H9 (cell line): ENCODE data around the gene ADORA2B. TPM values are rescaled to one million over a fixed set of nuclear protein-coding genes. Genes with fewer than 3 reads are reported as not detected.
A peak's percentile ranks its signal among the peaks of the same experiment; 100 is the strongest.

Experiments
- DNase-seq: peaks from one replicate; pipeline ENCODE4 v3.0.0-alpha.2; 2017
- H2AFZ ChIP-seq: one replicate; pipeline ENCODE4 v1.6.1; 2013; ENCODE audit warnings: mild to moderate bottlenecking, low read length, control low read depth, moderate library complexity
- H2AK5ac ChIP-seq: 2 replicates; pipeline ENCODE4 v1.6.1; 2013; ENCODE audit warnings: low read length, control low read depth, mixed read lengths; ENCODE audit not compliant: insufficient read length
- H2BK120ac ChIP-seq: one replicate; pipeline ENCODE4 v1.6.1; 2013; ENCODE audit warnings: low read depth, mild to moderate bottlenecking, low read length, control low read depth, inconsistent platforms; ENCODE audit not compliant: poor library complexity, severe bottlenecking
- H2BK12ac ChIP-seq: 2 replicates; pipeline ENCODE4 v1.6.1; 2013; ENCODE audit warnings: low read length, control low read depth, mixed read lengths, low read depth; ENCODE audit not compliant: insufficient read length
- H2BK15ac ChIP-seq: 2 replicates; pipeline ENCODE4 v1.6.1; 2013; ENCODE audit warnings: low read depth, low read length, control low read depth
- H2BK20ac ChIP-seq: one replicate; pipeline ENCODE4 v1.6.1; 2013; ENCODE audit warnings: low read depth, mild to moderate bottlenecking, low read length, control low read depth, inconsistent platforms; ENCODE audit not compliant: poor library complexity, severe bottlenecking
- H2BK5ac ChIP-seq: 2 replicates; pipeline ENCODE4 v1.6.1; 2013; ENCODE audit warnings: low read length, control low read depth, mixed read lengths; ENCODE audit not compliant: insufficient read length
- H3K14ac ChIP-seq: 2 replicates; pipeline ENCODE4 v1.6.1; 2013; ENCODE audit warnings: low read length, control low read depth; ENCODE audit not compliant: insufficient read depth
- H3K18ac ChIP-seq: 2 replicates; pipeline ENCODE4 v1.6.1; 2013; ENCODE audit warnings: low read depth, mild to moderate bottlenecking, mixed read lengths, low read length, control low read depth; ENCODE audit not compliant: insufficient read length
- H3K23ac ChIP-seq: 2 replicates; pipeline ENCODE4 v1.6.1; 2013; ENCODE audit warnings: low read length, control low read depth, mixed read lengths, low read depth; ENCODE audit not compliant: insufficient read length
- H3K23me2 ChIP-seq: 2 replicates; pipeline ENCODE4 v1.6.1; 2013; ENCODE audit warnings: low read depth, mild to moderate bottlenecking, mixed read lengths, low read length, control low read depth; ENCODE audit not compliant: insufficient read length, poor library complexity, severe bottlenecking
- H3K27ac ChIP-seq: 2 replicates; pipeline ENCODE4 v1.5.1; 2013; ENCODE audit warnings: low read length, control low read depth, mixed read lengths, low read depth; ENCODE audit not compliant: insufficient read length
- H3K27me3 ChIP-seq: 2 replicates; pipeline ENCODE4 v1.6.1; 2013; ENCODE audit warnings: low read length, control low read depth, inconsistent platforms; ENCODE audit not compliant: insufficient read depth
- H3K4ac ChIP-seq: 2 replicates; pipeline ENCODE4 v1.6.1; 2013; ENCODE audit warnings: low read depth, mild to moderate bottlenecking, control low read depth, inconsistent platforms, low read length, moderate library complexity
- H3K4me1 ChIP-seq: 2 replicates; pipeline ENCODE4 v1.6.1; 2013; ENCODE audit warnings: low read length, control low read depth, inconsistent platforms; ENCODE audit not compliant: insufficient read depth
- H3K4me2 ChIP-seq: 2 replicates; pipeline ENCODE4 v1.6.1; 2013; ENCODE audit warnings: low read length, control low read depth, mixed read lengths; ENCODE audit not compliant: insufficient read length, insufficient read depth
- H3K56ac ChIP-seq: 2 replicates; pipeline ENCODE4 v1.6.1; 2013; ENCODE audit warnings: low read depth, mild to moderate bottlenecking, mixed read lengths, low read length, control low read depth; ENCODE audit not compliant: insufficient read length
- H3K79me1 ChIP-seq: 2 replicates; pipeline ENCODE4 v1.6.1; 2013; ENCODE audit warnings: low read depth, mild to moderate bottlenecking, moderate library complexity, low read length, control low read depth, inconsistent platforms; ENCODE audit not compliant: insufficient read depth, poor library complexity, severe bottlenecking
- H3K79me2 ChIP-seq: 2 replicates; pipeline ENCODE4 v1.6.1; 2013; ENCODE audit warnings: low read length, control low read depth, inconsistent platforms; ENCODE audit not compliant: insufficient read depth
- H3K9ac ChIP-seq: 2 replicates; pipeline ENCODE4 v1.6.1; 2013; ENCODE audit warnings: low read length, control low read depth, mixed read lengths; ENCODE audit not compliant: insufficient read length; ENCODE audit errors: extremely low read depth
- H3K9me3 ChIP-seq: one replicate; pipeline ENCODE4 v1.6.1; 2013; ENCODE audit warnings: low read depth, low read length, inconsistent platforms; ENCODE audit not compliant: control insufficient read depth
- H3T11ph ChIP-seq: one replicate; pipeline ENCODE4 v1.6.1; 2013; ENCODE audit warnings: mild to moderate bottlenecking, low read length, control low read depth, inconsistent platforms
- H4K20me1 ChIP-seq: one replicate; pipeline ENCODE4 v1.6.1; 2013; ENCODE audit not compliant: control insufficient read depth, insufficient read length, insufficient read depth
- H4K5ac ChIP-seq: 2 replicates; pipeline ENCODE4 v1.6.1; 2013; ENCODE audit warnings: low read depth, mild to moderate bottlenecking, mixed read lengths, low read length, control low read depth; ENCODE audit not compliant: insufficient read length
- H4K8ac ChIP-seq: replicated peaks from 2 replicates; pipeline ENCODE4 v1.6.1; 2013; ENCODE audit warnings: low read length, control low read depth, mixed read lengths, low read depth; ENCODE audit not compliant: insufficient read length
- H4K91ac ChIP-seq: 2 replicates; pipeline ENCODE4 v1.6.1; 2013; ENCODE audit warnings: low read depth, mild to moderate bottlenecking, moderate library complexity, mixed read lengths, low read length, control low read depth; ENCODE audit not compliant: insufficient read length
- H3K27ac Mint-ChIP-seq, 3 experiments: 2 replicates in 2 of 3; 3 replicates in 1 of 3; pipeline ENCODE4 v1.8.0; 2020 to 2021; ENCODE audit warnings: mixed read lengths in 3 of 3, mild to moderate bottlenecking in 1 of 3, moderate library complexity in 1 of 3
- H3K27me3 Mint-ChIP-seq: 2 replicates; pipeline ENCODE4 v1.8.0; 2021; ENCODE audit warnings: low read depth, mild to moderate bottlenecking, moderate library complexity, mixed read lengths
- H3K36me3 Mint-ChIP-seq, 3 experiments: 2 replicates in 2 of 3; 3 replicates in 1 of 3; pipeline ENCODE4 v1.8.0; 2020 to 2021; ENCODE audit warnings: low read depth in 3 of 3, mixed read lengths in 3 of 3; ENCODE audit not compliant: insufficient read depth in 1 of 3
- H3K4me1 Mint-ChIP-seq, 2 experiments: 2 replicates each; pipeline ENCODE4 v1.8.0; 2020; ENCODE audit warnings: mixed read lengths in 2 of 2
- H3K4me3 Mint-ChIP-seq, 2 experiments: 2 replicates in 1 of 2; 3 replicates in 1 of 2; pipeline ENCODE4 v1.8.0; 2020 to 2021; ENCODE audit warnings: mild to moderate bottlenecking in 2 of 2, mixed read lengths in 2 of 2, moderate library complexity in 1 of 2
- H3K9me3 Mint-ChIP-seq, 2 experiments: 2 replicates in 1 of 2; 3 replicates in 1 of 2; pipeline ENCODE4 v1.8.0; 2020; ENCODE audit warnings: mild to moderate bottlenecking in 2 of 2, mixed read lengths in 2 of 2, moderate library complexity in 1 of 2
- whole genome bisulfite sequencing: extraction: QIAGEN DNeasy Blood & Tissue Kit; methylation state at CpG from one replicate; pipeline ENCODE4 v1.1.7; 2013; ENCODE audit warnings: missing lambda C conversion rate, low lambda C conversion rate, mixed read lengths; ENCODE audit not compliant: insufficient read length; ENCODE audit errors: extremely low coverage; 5-methylcytosine and 5-hydroxymethylcytosine counted together
- total RNA-seq: library from RNA; stranded (reverse); gene quantifications from 2 replicates; pipeline ENCODE4 v1.2.1, GENCODE V29; 2021
- TF ChIP-seq, protein P1 (sequence below): fragments of 200-600 bp; sonication (generic); conservative IDR thresholded peaks from 3 replicates; pipeline ENCODE4 v1.8.0; 2021; ENCODE audit warnings: antibody characterized with exemption, mild to moderate bottlenecking

The ADORA2B gene
- total RNA-seq, 1 experiment from 2014 or later = 3.1 TPM

DNA sequence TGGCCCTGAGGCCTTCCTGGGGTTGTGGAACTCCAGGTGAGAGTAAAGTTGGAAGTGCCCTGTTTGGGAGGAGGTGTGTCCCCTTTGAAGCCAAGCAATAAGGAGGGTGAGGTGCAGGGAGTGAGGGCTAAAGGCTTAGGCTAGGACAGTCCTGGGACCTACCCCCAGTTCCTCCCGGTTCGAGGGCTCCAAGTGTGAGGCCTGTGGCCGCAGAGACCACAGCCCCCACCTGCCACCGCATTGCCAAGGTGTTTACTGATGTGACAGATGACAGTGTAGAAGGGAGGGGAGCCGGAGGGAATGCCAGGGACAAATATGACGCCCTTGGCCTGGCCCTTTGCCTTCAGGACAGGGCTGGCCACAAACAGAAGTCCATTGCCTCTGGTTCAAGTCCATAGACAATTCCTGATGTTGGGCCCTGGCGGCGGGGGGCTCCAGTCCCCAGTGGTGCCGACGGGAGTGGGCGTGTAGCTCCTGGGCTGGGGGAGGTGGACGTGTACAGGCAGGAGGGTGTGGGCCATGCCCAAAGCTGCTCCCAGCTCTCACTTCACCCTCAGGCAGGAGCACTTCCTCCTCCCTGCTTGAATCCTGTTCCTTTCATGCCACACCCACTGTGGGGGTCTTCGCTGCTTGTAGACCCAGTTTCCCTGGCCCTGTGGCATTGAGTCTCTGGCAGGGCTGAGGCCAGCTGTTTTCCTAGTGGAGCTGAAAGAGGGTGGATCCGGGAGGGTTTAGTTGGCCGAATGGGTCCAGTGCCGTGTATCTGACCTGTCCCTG, 3.2 kb downstream of the ADORA2B start:
- Histone ChIP-seq H2BK5ac (no peak overlapping the region), H3K27me3 (peaks cover 15% of the 10 kb centered on the region; the same call in 1 of the 2 replicates), H3K23ac (no peak overlapping the region), H3K4me2 (no peak overlapping the region), H4K20me1 (no peaks in the 10 kb centered on the region), H2BK15ac (no peak overlapping the region), H3T11ph (no peak overlapping the region), H2BK20ac (no peak overlapping the region), H3K14ac (no peak overlapping the region), H3K9me3 (no peaks in the 10 kb centered on the region), H2AFZ (no peak overlapping the region), H2BK120ac (no peak overlapping the region), H3K18ac (no peak overlapping the region), H3K23me2 (peaks cover 15% of the 10 kb centered on the region), H3K9ac (no peak overlapping the region), H4K91ac (no peak overlapping the region), H3K79me2 (no peaks in the 10 kb centered on the region), H2BK12ac (no peak overlapping the region), H3K4ac (no peak overlapping the region), H2AK5ac (no peak overlapping the region), H3K4me1 (no peaks in the 10 kb centered on the region), H4K5ac (no peak overlapping the region), H3K27ac (no peak overlapping the region), H3K56ac (no peak overlapping the region), H3K79me1 (no peaks in the 10 kb centered on the region), H4K8ac (no peak overlapping the region)
- Mint-ChIP-seq H3K36me3 (peaks cover 0 to 4% (median 0%) of the 10 kb centered on the region in 3 experiments; a peak in 3 of 7 replicates), H3K4me1 (peaks cover 9 to 13% of the 10 kb centered on the region in 2 experiments; a peak in 3 of 4 replicates), H3K4me3 (peak overlapping the region in 1 of 2 experiments; percentile 38; a peak in 1 of 5 replicates), H3K27ac (no peak overlapping the region), H3K9me3 (peaks cover 0 to 6% of the 10 kb centered on the region in 2 experiments; a peak in 2 of 5 replicates), H3K27me3 (peaks cover 34% of the 10 kb centered on the region)
- WGBS = no CpG with 5 or more reads among the region's 16 CpGs
- no peak for DNase-seq
- TF ChIP-seq, protein P1, sequence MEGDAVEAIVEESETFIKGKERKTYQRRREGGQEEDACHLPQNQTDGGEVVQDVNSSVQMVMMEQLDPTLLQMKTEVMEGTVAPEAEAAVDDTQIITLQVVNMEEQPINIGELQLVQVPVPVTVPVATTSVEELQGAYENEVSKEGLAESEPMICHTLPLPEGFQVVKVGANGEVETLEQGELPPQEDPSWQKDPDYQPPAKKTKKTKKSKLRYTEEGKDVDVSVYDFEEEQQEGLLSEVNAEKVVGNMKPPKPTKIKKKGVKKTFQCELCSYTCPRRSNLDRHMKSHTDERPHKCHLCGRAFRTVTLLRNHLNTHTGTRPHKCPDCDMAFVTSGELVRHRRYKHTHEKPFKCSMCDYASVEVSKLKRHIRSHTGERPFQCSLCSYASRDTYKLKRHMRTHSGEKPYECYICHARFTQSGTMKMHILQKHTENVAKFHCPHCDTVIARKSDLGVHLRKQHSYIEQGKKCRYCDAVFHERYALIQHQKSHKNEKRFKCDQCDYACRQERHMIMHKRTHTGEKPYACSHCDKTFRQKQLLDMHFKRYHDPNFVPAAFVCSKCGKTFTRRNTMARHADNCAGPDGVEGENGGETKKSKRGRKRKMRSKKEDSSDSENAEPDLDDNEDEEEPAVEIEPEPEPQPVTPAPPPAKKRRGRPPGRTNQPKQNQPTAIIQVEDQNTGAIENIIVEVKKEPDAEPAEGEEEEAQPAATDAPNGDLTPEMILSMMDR = no peak
